OCI-LY7 (cell line): Measurements from ENCODE around the gene LPAR2. TPM values are rescaled to one million over a fixed set of nuclear protein-coding genes. Genes with fewer than 3 reads are reported as not detected.
A peak's percentile ranks its signal among the peaks of the same experiment; 100 is the strongest.

ENCODE experiments used
- BruUV-seq: library from RNA; stranded (reverse); fragments of 400-500 nt; replicated peaks from 2 replicates; lab custom pipeline; 2021; lab: Mats Ljungman, UMichigan
- CTCF ChIA-PET: fragments of 300-600 bp; sonication (Branson Sonifier 250); formaldehyde crosslinking; loops from one replicate; lab custom pipeline; 2022; ENCODE audit warnings: antibody characterized with exemption; ENCODE audit not compliant: unreplicated experiment; lab: Charles Lee
- POLR2A ChIA-PET: fragments of 300-600 bp; sonication (Branson Sonifier 250); formaldehyde crosslinking; loops from one replicate; lab custom pipeline; 2022; ENCODE audit warnings: antibody characterized with exemption; lab: Charles Lee
- DNase-seq: peaks from one replicate; pipeline ENCODE4 v3.0.0-alpha.2; 2015; ENCODE audit warnings: low spot score
- H2AFZ ChIP-seq: fragments of 200-600 bp; sonication (generic), shearing (Covaris generic); 2 replicates; pipeline ENCODE4 v1.6.1; 2014; ENCODE audit warnings: mild to moderate bottlenecking, antibody characterized with exemption, low read length, moderate library complexity
- H3K27ac ChIP-seq: fragments of 200-600 bp; sonication (generic); 2 replicates; pipeline ENCODE4 v1.5.1; 2014; ENCODE audit warnings: mixed run types, low read depth, mild to moderate bottlenecking, moderate library complexity, low read length, inconsistent platforms; ENCODE audit not compliant: poor library complexity, severe bottlenecking
- H3K36me3 ChIP-seq: fragments of 200-600 bp; sonication (generic); 2 replicates; pipeline ENCODE4 v1.6.1; 2014; ENCODE audit warnings: mild to moderate bottlenecking, antibody characterized with exemption, low read length, moderate library complexity, mixed read lengths; ENCODE audit not compliant: insufficient read depth
- H3K4me1 ChIP-seq: fragments of 200-600 bp; sonication (generic); 2 replicates; pipeline ENCODE4 v1.5.1; 2014; ENCODE audit warnings: mild to moderate bottlenecking, low read length; ENCODE audit not compliant: insufficient read depth, poor library complexity, severe bottlenecking
- H3K4me2 ChIP-seq: fragments of 200-600 bp; sonication (generic); 2 replicates; pipeline ENCODE4 v1.6.1; 2014; ENCODE audit warnings: mild to moderate bottlenecking, low read length
- H3K4me3 ChIP-seq: fragments of 200-600 bp; sonication (generic); 2 replicates; pipeline ENCODE4 v1.5.1; 2014; ENCODE audit warnings: mild to moderate bottlenecking, low read depth, low read length; ENCODE audit not compliant: poor library complexity, severe bottlenecking
- H3K79me2 ChIP-seq: fragments of 200-600 bp; sonication (generic); 2 replicates; pipeline ENCODE4 v1.6.1; 2016; ENCODE audit warnings: low read depth, mild to moderate bottlenecking, low read length, moderate library complexity, mixed read lengths; ENCODE audit not compliant: insufficient read depth
- H3K9me2 ChIP-seq: fragments of 200-600 bp; sonication (generic); 2 replicates; pipeline ENCODE4 v1.6.1; 2016; ENCODE audit warnings: mild to moderate bottlenecking, low read length, mixed read lengths; ENCODE audit not compliant: insufficient read depth
- H3K9me3 ChIP-seq: fragments of 200-600 bp; sonication (generic); 2 replicates; pipeline ENCODE4 v1.6.1; 2014; ENCODE audit warnings: mild to moderate bottlenecking, mixed run types, low read length, mixed read lengths
- H4K20me1 ChIP-seq: fragments of 200-600 bp; sonication (generic); 2 replicates; pipeline ENCODE4 v1.6.1; 2014; ENCODE audit warnings: mild to moderate bottlenecking, antibody characterized with exemption, low read length, moderate library complexity, mixed read lengths; ENCODE audit not compliant: insufficient read depth
- EZH2phosphoT487 ChIP-seq: fragments of 200-600 bp; sonication (generic); IDR thresholded peaks from 2 replicates; pipeline ENCODE4 v1.6.1; 2018; ENCODE audit warnings: low read depth, borderline replicate concordance, mild to moderate bottlenecking, mixed run types, antibody characterized with exemption, low read length, moderate library complexity, mixed read lengths
- intact Hi-C: fragments of 100-400 bp; cut with micrococcal nuclease; formaldehyde crosslinking; loops from one replicate; pipeline ENCODE4 v1.10.0; 2022; ENCODE audit not compliant: unreplicated experiment
- total RNA-seq, 2 experiments: library from RNA; depleted of rRNA in 1 of 2; stranded (reverse); fragments of >200 nt in 1 of 2; shearing (Covaris generic) in 1 of 2; gene quantifications; 2 replicates each; pipeline ENCODE4 v1.2.3, GENCODE V29; 2014 to 2022
- TF ChIP-seq, protein P1 (sequence below): fragments of 200-600 bp; sonication (generic); conservative IDR thresholded peaks from 2 replicates; pipeline ENCODE4 v1.5.1; 2014; ENCODE audit warnings: mild to moderate bottlenecking, antibody characterized with exemption, low read length, moderate library complexity, mixed read lengths

The LPAR2 gene
- total RNA-seq, 2 experiments from 2014 or later = 12.4 to 18.4 TPM

DNA sequence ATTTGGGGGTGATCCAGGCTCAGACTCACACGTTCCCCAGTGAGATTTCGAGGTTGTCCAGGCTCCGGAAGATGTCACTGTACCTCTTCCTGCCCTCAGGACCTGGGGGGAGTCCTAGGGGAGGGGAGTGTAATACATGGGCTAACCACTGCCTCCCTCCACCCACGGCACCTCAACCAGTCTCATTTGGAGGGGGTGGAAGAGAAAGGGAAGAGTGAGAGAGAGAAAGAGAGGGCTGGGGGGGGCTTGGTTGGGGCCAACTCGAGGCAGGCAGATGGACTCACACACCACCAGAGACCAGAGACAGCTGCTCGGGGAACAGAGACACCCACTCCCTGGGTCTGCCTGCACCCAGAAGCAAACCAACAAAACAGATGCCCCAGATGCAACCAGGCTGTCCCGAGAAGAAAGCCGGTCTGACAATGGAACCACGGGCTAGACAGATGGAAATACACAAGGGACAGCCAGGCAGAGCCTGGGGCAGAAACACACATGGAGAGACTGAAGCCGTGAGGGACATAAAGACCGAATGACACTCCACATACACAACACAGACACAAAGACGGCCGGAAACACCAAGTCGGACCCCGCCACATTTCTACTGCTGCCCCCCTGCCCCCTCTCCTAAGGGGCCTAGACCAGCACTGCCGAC, 14.6 kb upstream of the LPAR2 start:
- peak overlapping the region; percentile 78 for H3K4me3 ChIP-seq
- ChIA-PET POLR2A (no interaction called here), CTCF (no interaction called here)
- H3K79me2 ChIP-seq = peaks cover 16% of the 10 kb centered on the region; the same call in 1 of the 2 replicates
- DNase-seq = peak; percentile 29
- intact Hi-C loops = loop anchor here (1.0 kb wide), 1 partner anchor 110 kb away; no protein-coding TSS in a partner anchor
- H3K4me2 ChIP-seq = peak overlapping the region; percentile 87
- TF ChIP-seq, protein P1, sequence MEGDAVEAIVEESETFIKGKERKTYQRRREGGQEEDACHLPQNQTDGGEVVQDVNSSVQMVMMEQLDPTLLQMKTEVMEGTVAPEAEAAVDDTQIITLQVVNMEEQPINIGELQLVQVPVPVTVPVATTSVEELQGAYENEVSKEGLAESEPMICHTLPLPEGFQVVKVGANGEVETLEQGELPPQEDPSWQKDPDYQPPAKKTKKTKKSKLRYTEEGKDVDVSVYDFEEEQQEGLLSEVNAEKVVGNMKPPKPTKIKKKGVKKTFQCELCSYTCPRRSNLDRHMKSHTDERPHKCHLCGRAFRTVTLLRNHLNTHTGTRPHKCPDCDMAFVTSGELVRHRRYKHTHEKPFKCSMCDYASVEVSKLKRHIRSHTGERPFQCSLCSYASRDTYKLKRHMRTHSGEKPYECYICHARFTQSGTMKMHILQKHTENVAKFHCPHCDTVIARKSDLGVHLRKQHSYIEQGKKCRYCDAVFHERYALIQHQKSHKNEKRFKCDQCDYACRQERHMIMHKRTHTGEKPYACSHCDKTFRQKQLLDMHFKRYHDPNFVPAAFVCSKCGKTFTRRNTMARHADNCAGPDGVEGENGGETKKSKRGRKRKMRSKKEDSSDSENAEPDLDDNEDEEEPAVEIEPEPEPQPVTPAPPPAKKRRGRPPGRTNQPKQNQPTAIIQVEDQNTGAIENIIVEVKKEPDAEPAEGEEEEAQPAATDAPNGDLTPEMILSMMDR = no peak
- no peak for TF ChIP-seq EZH2phosphoT487
- peak overlapping the region; percentile 90 for H3K27ac ChIP-seq
- no peaks in the 10 kb centered on the region for H3K9me3 ChIP-seq
- peaks cover 62% of the 10 kb centered on the region for H3K36me3 ChIP-seq
- peaks cover 21% of the 10 kb centered on the region for H3K4me1 ChIP-seq
- no peaks in the 10 kb centered on the region for H3K9me2 ChIP-seq
- no TSS peak for BruUV-seq
- no peaks in the 10 kb centered on the region for H4K20me1 ChIP-seq
- peak overlapping the region; percentile 26; the same call in 1 of the 2 replicates for H2AFZ ChIP-seq

DNA sequence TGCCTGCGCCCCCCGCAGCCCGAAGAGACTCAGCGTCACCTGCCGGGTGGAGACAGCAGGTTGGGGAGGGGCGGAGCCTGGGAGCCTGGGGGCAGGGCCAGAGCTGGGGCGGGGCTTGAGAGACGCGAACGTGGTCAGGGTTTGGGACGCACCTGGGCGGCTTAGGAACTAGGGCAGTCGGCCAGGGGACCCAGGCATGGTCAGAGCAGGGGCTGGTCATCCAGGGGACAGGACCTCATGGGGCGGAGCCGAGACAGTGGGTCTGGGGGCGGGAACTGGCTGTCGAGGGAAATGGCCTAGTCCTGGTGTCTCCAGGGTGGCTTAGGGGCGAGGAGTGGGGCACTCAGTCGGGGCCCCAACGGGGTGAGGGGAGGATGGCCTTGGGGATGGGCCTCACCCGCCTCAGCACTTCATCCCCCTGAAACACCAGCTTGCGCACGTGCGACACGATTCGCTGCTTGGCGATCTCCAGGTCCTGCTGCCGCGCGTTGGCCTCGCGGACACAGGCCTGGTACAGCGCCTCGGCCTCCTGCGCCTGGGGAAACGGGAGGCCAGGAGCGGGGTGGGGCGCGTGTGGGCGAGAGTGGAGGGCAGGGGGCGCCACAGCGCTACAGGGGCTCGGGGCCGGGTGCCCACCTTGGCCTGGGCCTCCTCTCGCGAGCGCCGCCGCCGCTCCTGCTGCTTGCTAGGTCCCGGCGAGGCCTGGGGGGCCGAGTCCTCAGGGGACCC, 9.7 kb upstream of the LPAR2 start:
- Histone ChIP-seq H2AFZ (no peak overlapping the region), H3K36me3 (peaks cover 68% of the 10 kb centered on the region), H3K4me3 (no peak overlapping the region), H3K27ac (no peak overlapping the region), H3K9me2 (no peaks in the 10 kb centered on the region), H3K4me2 (no peak overlapping the region), H3K79me2 (peaks cover 12% of the 10 kb centered on the region; the same call in 1 of the 2 replicates), H4K20me1 (no peaks in the 10 kb centered on the region), H3K4me1 (peaks cover 11% of the 10 kb centered on the region), H3K9me3 (no peaks in the 10 kb centered on the region)
- intact Hi-C loops = no loop called here
- CTCF ChIA-PET = no interaction called here
- POLR2A ChIA-PET = interaction anchor here (0.6 to 0.7 kb wide), 2 partner anchors 21 to 31 kb away, joined by 4 to 5 read pairs; no protein-coding TSS in a partner anchor
- TF ChIP-seq, protein P1 = 0 out of 2 replicates have a peak, but pooled peaks have one; percentile 12
- TF ChIP-seq EZH2phosphoT487 = no peak
- DNase-seq = no peak
- no TSS peak for BruUV-seq
